ENCODE measurements around the gene CD40LG. TPM values are rescaled to one million over a fixed set of nuclear protein-coding genes. Genes with fewer than 3 reads are reported as not detected.

The CD40LG gene
- total RNA-seq, 1 experiment from 2014 or later: not detected

GRCh38 chrX:136652822-136653723 is 5.1 kb downstream of the CD40LG start:
- Histone ChIP-seq H3K27ac (ENCODE audit: low read length) (no peak overlapping the region), H4K20me1 (ENCODE audit: low read length) (no peaks in the 10 kb centered on the region), H2AFZ (ENCODE audit: low read length) (no peak overlapping the region), H3K36me3 (ENCODE audit: low read depth, low read length) (no peaks in the 10 kb centered on the region), H3K9me2 (replicated peaks; ENCODE audit: low read length) (no peaks in the 10 kb centered on the region), H3F3A (ENCODE audit: low read length, unreplicated experiment) (no peaks in the 10 kb centered on the region), H3K27me3 (ENCODE audit: low read length) (peaks cover 23% of the 10 kb centered on the region; the same call in 1 of the 2 replicates), H3K4me2 (ENCODE audit: low read length) (no peak overlapping the region), H3K4me1 (ENCODE audit: insufficient read depth, low read length) (no peaks in the 10 kb centered on the region), H3K9me3 (ENCODE audit: low read length) (no peaks in the 10 kb centered on the region), H3K4me3 (ENCODE audit: low read length) (no peak overlapping the region), H3K79me2 (ENCODE audit: low read length) (no peaks in the 10 kb centered on the region), H3K9ac (ENCODE audit: low read length) (no peak overlapping the region)
- intact Hi-C loops (cut with micrococcal nuclease): no loop called here
- DNase-seq (no peak), ATAC-seq (no peak)
- no TSS peak for BruUV-seq (replicated peaks)
- ChIA-PET POLR2A (ENCODE audit: unreplicated experiment) (no interaction called here), CTCF (no interaction called here)
- TF ChIP-seq EZH2 (IDR thresholded peaks at IDR 0.05; ENCODE audit: low read length, unreplicated experiment) (no peak), EZH2phosphoT487 (IDR thresholded peaks at IDR 0.05; ENCODE audit: borderline replicate concordance, low read length) (no peak)
- TF ChIP-seq, protein P1, sequence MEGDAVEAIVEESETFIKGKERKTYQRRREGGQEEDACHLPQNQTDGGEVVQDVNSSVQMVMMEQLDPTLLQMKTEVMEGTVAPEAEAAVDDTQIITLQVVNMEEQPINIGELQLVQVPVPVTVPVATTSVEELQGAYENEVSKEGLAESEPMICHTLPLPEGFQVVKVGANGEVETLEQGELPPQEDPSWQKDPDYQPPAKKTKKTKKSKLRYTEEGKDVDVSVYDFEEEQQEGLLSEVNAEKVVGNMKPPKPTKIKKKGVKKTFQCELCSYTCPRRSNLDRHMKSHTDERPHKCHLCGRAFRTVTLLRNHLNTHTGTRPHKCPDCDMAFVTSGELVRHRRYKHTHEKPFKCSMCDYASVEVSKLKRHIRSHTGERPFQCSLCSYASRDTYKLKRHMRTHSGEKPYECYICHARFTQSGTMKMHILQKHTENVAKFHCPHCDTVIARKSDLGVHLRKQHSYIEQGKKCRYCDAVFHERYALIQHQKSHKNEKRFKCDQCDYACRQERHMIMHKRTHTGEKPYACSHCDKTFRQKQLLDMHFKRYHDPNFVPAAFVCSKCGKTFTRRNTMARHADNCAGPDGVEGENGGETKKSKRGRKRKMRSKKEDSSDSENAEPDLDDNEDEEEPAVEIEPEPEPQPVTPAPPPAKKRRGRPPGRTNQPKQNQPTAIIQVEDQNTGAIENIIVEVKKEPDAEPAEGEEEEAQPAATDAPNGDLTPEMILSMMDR (conservative IDR thresholded peaks at IDR 0.05; ENCODE audit: low read depth, low read length): no peak

DNA sequence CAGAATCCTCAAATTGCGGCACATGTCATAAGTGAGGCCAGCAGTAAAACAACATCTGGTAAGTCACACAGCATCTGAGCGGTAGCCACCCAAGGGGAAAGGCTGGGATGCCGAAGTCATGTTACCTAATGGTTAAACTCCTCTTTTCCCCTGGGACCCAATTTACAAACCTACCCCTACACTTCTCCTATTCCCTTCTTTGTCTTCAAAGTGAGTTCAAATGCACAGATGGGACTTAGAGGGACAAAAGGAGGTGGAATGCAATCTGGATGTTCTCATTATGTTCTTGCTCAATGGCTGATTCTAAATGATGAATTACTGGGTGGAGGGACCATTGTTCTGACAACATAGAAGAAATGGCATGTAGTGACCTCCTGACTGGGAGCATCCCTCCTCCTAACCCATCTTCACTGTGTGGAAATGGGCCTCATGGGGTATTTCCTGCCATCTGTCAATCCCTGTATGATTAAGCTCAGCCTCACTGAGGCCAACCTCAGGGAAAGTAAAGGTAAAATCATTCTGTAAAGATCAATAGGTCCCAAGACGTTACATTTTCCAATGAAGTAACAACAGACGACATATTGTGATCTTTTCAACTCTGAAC is 8.5 kb downstream of the CD40LG start:
- intact Hi-C loops (cut with micrococcal nuclease): no loop called here
- Histone ChIP-seq H3F3A (ENCODE audit: low read length, unreplicated experiment) (no peaks in the 10 kb centered on the region), H3K4me1 (ENCODE audit: insufficient read depth, low read length) (no peaks in the 10 kb centered on the region), H3K27me3 (ENCODE audit: low read length) (peaks cover 23% of the 10 kb centered on the region; the same call in 1 of the 2 replicates), H4K20me1 (ENCODE audit: low read length) (no peaks in the 10 kb centered on the region), H3K9me3 (ENCODE audit: low read length) (no peaks in the 10 kb centered on the region), H3K4me3 (ENCODE audit: low read length) (no peak overlapping the region), H3K36me3 (ENCODE audit: low read depth, low read length) (no peaks in the 10 kb centered on the region), H3K27ac (ENCODE audit: low read length) (no peak overlapping the region), H2AFZ (ENCODE audit: low read length) (no peak overlapping the region), H3K9me2 (replicated peaks; ENCODE audit: low read length) (no peaks in the 10 kb centered on the region), H3K79me2 (ENCODE audit: low read length) (no peaks in the 10 kb centered on the region), H3K4me2 (ENCODE audit: low read length) (no peak overlapping the region), H3K9ac (ENCODE audit: low read length) (no peak overlapping the region)
- ATAC-seq: no peak
- POLR2A ChIA-PET (ENCODE audit: unreplicated experiment): no interaction called here
- DNase-seq: no peak
- BruUV-seq (replicated peaks): no TSS peak
- CTCF ChIA-PET: no interaction called here
- no peak for TF ChIP-seq EZH2phosphoT487 (IDR thresholded peaks at IDR 0.05; ENCODE audit: borderline replicate concordance, low read length)
- no peak for TF ChIP-seq EZH2 (IDR thresholded peaks at IDR 0.05; ENCODE audit: low read length, unreplicated experiment)
- TF ChIP-seq, protein P1 (conservative IDR thresholded peaks at IDR 0.05; ENCODE audit: low read depth, low read length): no peak

- H3K4me1 ChIP-seq (ENCODE audit: insufficient read depth, low read length): no peaks in the 10 kb centered on the region
- no peaks in the 10 kb centered on the region for H3K9me2 ChIP-seq (replicated peaks; ENCODE audit: low read length)
- no peak for DNase-seq
- intact Hi-C loops (cut with micrococcal nuclease): no loop called here
- no TSS peak for BruUV-seq (replicated peaks)
- no peak overlapping the region for H3K4me3 ChIP-seq (ENCODE audit: low read length)
- no peaks in the 10 kb centered on the region for H3K79me2 ChIP-seq (ENCODE audit: low read length)
- H2AFZ ChIP-seq (ENCODE audit: low read length): no peak overlapping the region
- CTCF ChIA-PET: no interaction called here
- H3F3A ChIP-seq (ENCODE audit: low read length, unreplicated experiment): no peaks in the 10 kb centered on the region
- H3K36me3 ChIP-seq (ENCODE audit: low read depth, low read length): no peaks in the 10 kb centered on the region
- no peaks in the 10 kb centered on the region for H3K9me3 ChIP-seq (ENCODE audit: low read length)
- TF ChIP-seq, protein P1 (conservative IDR thresholded peaks at IDR 0.05; ENCODE audit: low read depth, low read length): no peak
- TF ChIP-seq EZH2 (IDR thresholded peaks at IDR 0.05; ENCODE audit: low read length, unreplicated experiment) (no peak), EZH2phosphoT487 (IDR thresholded peaks at IDR 0.05; ENCODE audit: borderline replicate concordance, low read length) (no peak)
- H3K27ac ChIP-seq (ENCODE audit: low read length): no peak overlapping the region
- H3K9ac ChIP-seq (ENCODE audit: low read length): no peak overlapping the region
- no peak for ATAC-seq
- peaks cover 23% of the 10 kb centered on the region; the same call in 1 of the 2 replicates for H3K27me3 ChIP-seq (ENCODE audit: low read length)
- no peak overlapping the region for H3K4me2 ChIP-seq (ENCODE audit: low read length)
- no peaks in the 10 kb centered on the region for H4K20me1 ChIP-seq (ENCODE audit: low read length)
- POLR2A ChIA-PET (ENCODE audit: unreplicated experiment): no interaction called here
These were observed 10.2 kb downstream of the CD40LG start for GRCh38 chrX:136658151-136658550.
